Measurements from ENCODE around the gene GNG11.
"Not testable (repeated sequence)": the region's sequence is repeated elsewhere in the genome, so short reads cannot be mapped to it uniquely, and the experiment has no call there.

The GNG11 gene

GRCh38 chr7:93921607-93922566 lies at the start of gene GNG11:
Gene GNG11 (plus strand): TSS chr7:93921735. CDS start chr7:93922138, 403 bp downstream.
- DNase-seq, result peak; percentile 15

DNA sequence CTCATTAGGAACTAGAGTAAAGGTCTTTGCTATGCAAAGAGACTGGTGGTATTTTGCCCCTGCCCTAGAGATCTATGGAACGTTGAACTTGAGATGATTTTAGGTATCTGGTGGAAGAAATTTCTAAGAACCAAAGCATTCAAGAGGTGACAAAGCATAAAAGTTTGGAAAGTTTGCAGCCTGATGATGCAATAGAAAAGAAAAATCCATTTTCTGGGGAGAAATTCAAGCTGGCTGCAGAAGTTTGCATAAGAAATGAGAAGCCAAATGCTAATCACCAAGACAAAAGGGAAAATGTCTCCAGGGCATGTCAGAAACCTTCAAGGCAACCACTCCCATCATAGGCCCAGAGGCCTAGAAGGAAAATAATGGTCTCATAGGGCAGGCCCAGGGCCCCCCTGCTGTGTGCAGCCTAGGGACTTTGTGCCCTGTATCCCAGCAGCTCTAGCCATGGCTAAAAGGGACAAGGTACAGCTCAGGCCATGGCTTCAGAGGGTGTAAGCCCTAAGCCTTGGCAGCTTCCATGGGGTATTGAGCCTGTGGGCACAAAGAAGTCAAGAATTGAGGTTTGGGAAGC lies 47.4 kb upstream of the GNG11 start:
- DNase-seq, result no peak

- no peak for DNase-seq
Observed at GRCh38 chr7:93877742-93878141, 43.8 kb upstream of the GNG11 start.

- no peak for DNase-seq
Observed at GRCh38 chr7:93879356-93879755, 42.2 kb upstream of the GNG11 start.

GRCh38 chr7:93882468-93882867 lies 39.1 kb upstream of the GNG11 start:
- no peak for DNase-seq

DNA sequence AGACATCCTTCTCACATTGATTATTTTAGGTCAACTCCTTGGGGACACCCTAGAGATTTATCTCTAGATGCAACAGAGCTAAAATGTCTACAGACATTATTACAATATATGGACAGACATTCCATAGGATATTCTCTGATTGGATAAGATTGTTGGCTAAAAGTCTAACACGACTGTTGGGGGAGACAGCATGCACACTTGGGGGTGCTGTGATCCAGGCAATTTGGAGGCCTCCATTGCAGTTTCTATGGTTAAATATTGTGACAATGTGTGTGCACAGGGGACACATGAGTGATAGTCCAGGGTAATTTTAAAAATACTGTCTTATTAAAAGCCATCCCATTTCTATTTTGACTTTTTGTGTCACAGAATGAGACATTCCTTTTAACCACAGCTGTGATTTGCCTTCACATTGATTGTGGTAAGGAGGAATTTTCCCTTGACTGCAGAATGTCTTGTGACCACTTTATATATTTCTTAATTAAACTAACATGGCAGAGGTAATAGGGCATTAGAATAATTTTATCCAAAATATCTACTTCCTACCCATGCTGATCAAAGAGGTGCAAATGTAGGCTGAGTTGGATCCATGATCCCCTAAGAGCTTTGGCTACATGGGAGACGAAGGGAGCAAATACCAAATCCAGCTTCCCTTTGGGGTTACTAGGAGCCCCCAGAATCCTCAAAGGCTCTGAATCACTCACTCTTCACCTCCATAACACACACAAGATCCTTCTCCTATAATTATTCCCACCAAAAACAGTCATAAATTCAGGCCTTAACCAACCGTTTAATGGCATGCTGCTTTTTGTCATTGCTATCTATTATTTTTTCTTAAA lies 38.2 kb upstream of the GNG11 start:
- no peak for DNase-seq

DNA sequence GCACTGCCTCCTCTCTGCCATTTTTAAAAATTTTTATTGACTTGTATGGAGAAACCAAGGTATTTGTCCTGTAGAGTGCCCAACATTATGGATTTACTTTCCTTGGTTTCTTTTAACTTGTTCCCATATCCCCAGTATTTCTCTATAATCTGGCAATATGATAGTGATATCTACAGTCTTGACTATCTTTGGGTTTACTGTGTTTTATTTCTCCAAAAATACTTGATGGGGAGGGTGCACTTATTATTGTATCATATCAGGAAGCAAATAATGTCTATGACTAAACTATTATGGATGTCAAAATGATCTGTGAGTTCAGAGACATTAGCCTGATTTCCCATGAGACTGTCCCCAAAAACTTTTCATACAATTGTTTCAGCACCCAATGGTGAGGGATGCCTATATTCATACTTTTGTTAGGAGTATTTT lies 37.6 kb upstream of the GNG11 start:
- DNase-seq, result no peak

DNA sequence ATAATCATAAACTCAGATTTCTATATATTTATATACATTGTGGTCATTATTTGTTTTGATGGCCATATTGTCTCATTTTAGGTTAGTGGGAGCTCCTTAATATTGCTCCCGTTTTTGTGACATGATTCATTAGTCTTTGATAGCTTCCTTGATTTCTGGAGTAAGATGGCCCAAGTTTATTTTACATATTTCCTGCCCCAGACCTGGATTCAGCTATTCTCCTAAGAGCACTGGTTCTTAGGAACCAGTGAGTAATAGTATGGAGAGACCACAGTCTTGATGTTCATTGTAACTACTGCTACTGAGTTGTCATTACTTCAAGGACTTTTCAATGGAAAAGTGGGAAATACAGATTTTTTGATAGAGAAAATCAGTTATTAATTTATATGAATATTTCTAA lies 37.0 kb upstream of the GNG11 start:
- DNase-seq, result no peak

DNA sequence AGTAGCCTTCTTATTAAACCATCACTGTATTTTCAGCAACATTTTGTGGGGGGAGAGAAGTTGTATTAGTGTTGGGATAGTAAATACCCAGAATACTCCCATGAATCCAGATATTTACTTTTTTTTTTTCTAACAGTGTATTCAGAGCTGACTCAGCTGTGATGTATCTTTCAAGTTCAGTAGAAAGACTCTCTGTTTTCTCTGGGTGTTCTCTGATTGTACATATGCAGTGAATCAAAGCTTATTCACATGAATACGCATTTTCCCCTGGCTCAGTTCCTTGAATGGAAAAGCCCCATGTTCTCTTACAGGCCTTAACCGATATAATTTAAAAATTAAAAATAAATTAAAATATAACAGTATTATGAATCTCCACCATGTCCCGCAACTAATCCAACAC lies 32.3 kb upstream of the GNG11 start:
- no peak for DNase-seq

DNA sequence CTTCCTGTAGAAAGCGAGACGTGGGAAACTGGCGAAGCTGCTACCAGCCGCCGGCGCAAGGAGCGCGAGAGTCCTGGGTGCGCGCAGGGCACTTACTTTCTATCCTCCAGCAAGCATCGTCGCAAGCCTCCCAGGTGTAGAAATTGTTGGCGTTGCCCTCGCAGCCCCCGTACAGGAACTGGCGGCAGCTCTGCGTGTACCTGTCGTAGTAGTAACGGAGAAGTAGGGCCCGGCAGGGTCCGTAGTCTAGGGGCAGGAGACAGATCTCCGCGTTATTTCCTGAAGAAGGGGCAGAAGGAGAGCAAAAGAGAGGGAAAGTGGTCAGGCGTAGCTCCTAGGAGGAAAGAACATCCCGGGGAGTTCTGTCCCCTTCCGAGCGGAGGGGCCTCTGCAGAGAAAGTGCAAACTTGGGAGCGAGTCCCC lies 31.5 kb upstream of the GNG11 start:
- DNase-seq, result no peak

DNA sequence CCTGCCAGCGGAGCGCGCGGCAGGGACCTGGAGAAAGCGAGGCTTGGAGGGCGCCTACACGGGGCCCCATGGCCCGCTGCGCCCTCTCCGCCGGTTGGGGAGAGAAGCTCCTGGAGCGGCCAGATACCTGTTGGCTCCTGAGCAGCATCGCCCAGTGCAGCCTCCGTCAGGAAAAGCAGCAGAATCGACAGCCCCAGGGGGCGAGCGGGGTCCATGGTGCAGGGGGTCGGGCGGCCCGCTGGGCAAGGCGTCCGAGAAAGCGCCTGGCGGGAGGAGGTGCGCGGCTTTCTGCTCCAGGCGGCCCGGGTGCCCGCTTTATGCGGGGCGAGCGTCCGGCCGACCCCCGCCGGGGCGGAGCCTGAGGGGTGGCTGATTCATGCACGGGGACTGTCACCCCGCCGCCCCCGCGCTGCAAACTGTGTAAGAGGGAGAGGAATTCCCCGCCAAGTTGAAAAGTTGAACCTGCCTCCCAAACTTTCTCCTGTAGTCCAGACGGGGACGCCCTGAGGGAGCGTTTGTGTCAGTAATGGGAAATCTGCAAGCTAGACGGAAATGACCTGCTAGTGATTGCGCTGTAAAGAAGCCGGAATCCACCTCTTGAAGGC lies 31.0 kb upstream of the GNG11 start, which contains the start of gene TFPI2:
Gene TFPI2 (minus strand): TSS at position 290 of the 605 bp plus-strand sequence. CDS start 75 bp downstream, at position 215.
- peak; percentile 10 for DNase-seq

GRCh38 chr7:93894426-93894825 lies 27.1 kb upstream of the GNG11 start:
- no peak for DNase-seq

- DNase-seq, result no peak
Observed at GRCh38 chr7:93894966-93895640, 26.4 kb upstream of the GNG11 start.

DNA sequence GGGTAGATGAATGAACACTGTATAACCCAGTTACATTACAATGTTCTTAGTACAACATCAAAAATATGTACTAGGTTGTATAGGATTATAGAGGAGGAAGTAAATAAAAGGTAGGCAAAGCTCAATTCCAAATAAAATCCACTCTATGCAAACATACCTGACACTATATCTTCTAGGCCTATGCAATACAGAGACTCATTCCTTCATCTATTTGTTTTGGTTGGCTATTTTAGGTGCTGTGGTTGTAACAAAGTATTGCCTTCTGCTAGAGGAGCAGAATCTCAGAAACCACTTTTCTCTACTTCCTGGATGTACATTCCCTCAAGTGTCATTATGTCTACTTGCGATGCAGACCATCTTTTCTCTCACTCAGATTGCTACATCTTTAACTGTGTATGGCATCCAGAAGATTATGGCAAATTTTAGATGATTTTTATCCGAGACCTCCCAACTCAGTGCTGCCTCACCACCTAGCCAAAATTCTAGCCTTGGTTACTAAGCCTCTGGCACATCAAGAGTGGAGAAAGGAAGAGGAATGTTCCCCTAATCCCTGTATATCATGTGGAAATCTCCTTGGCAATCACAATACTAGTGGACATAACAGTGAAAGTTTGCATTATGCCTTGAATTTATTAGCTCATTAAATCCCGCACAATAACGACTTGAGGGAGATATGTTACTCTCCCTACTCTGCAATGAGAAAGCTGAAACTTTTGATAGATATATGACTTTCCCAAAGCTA lies 25.5 kb upstream of the GNG11 start:
- no peak for DNase-seq

- DNase-seq, result no peak
Observed at GRCh38 chr7:93897680-93898079, 23.9 kb upstream of the GNG11 start.

DNA sequence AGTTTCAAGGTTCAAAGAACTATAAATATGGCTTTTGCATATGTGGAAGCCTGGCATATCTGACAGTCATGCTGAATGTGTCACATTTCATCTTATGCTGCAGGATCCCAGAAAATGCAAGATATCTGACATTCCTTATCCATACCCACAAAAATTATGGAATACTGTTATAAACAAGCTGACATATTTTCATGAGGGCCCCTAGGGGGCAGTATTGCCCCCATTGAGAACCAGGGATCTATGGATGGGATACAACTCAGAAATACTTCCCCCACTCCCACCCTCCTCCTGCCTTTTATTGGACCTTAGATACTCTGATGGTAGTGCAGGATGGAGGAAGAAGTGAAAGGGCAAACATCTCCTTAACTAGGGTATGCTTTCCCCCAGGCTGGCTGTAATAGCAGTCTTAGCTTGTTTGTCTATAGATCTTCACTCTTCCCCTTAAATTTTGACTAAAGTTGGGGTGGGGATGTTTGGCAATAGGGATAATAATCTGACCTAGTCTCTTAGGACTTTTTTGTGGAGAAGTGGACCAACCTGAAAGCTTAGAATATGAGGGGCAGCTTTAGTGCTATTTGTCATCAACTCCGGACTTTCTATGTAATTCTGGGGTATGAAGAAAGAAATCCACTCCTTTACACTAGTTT lies 18.6 kb upstream of the GNG11 start:
- no peak for DNase-seq

GRCh38 chr7:93906267-93906666 lies 15.3 kb upstream of the GNG11 start, which contains the start of gene GNGT1:
Gene GNGT1 (plus strand): TSS chr7:93906567. CDS start chr7:93906747, 180 bp downstream.
- DNase-seq, result no peak

- DNase-seq, result no peak
Observed at GRCh38 chr7:93910076-93910994, 11.2 kb upstream of the GNG11 start.

GRCh38 chr7:93911242-93911641 lies 10.3 kb upstream of the GNG11 start:
- DNase-seq, result not testable (repeated sequence)

DNA sequence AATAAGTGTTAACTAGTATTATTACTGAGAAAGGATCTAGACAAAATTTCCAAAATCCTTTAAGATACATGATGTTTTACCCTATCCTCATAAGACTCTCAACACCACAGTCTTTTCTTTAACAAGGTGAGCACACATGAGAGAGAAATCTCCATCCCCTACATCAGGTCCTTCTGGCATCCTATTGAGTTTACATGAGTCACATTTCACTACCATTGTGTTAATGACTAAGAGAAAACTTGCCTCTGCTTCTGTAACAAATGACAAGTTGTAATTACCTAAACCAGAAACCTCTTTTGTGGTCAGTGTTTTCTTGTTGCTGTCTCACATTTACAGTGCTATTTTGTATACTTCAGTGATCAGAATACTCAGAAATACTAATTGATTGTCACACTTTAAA lies 9.9 kb upstream of the GNG11 start:
- not testable (repeated sequence) for DNase-seq

Measured in activated naive CD4-positive, alpha-beta T cell treated with anti-CD3 and anti-CD28 coated beads, Interleukin-2, amount 50 U/mL, for 16 hours (primary cell).